WI38 (cell line): ENCODE results near the gene IL1R1.
A peak's percentile ranks its signal among the peaks of the same experiment; 100 is the strongest.

Source experiments
- H3K4me3 ChIP-seq: 2 replicates; pipeline ENCODE4 v1.5.1; 2011; ENCODE audit warnings: low read depth, mild to moderate bottlenecking, control low read depth, low read length
- CTCF ChIP-seq: IDR thresholded peaks from 2 replicates; pipeline ENCODE4 v1.5.1; 2012; ENCODE audit warnings: low read depth, mild to moderate bottlenecking, control low read depth, low read length

Gene IL1R1

GRCh38 chr2:102158011-102158755 lies 15.6 kb downstream of the IL1R1 start:
- no peak overlapping the region for H3K4me3 ChIP-seq

DNA sequence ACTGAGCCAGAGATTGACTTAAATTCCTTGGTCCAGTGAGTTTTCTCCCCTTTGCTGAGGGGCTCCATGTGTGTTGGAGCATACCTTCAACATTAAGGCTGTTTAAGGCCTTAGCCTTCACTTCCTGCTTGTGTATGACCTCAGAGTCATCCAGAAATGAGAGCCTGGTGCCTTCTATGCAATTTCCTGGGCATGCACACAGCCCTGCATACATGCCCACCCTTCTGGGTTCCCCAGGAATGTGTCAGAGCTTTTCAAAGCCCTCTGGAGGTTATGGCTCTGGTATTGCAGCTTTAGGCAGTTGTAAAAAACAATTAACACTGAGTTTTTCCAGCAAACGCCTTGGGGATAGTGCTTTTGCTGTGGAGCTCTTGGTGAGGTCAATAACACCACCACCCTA lies 16.7 kb downstream of the IL1R1 start:
- TF ChIP-seq CTCF: no peak
- H3K4me3 ChIP-seq: no peak overlapping the region

More at GRCh38 chr2:102158011-102158755, 15.6 kb downstream of the IL1R1 start:
- no peak for TF ChIP-seq CTCF

DNA sequence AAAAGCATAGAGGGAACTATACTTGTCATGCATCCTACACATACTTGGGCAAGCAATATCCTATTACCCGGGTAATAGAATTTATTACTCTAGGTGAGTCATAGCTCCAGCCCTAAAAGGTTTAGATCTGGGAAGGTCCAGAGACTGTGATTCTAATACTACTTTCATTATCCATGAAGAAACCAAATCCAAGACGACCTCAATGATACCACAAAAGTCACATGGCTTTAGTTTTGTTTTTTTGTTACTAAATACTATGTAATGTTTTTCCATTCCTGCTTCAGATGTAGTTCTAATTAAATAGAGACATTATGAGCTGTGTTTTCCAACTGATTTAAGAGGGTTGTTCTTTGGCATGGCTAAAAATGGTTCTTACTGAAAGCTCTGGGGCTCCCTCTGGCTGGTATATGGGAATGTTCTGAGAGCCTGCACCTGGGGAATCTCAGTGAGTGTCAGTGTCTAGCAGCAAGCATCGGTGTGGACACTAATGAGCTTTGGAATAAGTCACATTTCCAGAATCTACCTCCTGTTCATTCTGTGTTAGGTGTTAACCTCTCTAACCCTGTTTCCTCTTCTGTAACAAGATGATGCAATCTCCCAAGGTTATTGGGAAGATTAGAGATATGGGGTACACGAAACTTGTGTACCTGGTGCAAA lies 23.8 kb downstream of the IL1R1 start:
- TF ChIP-seq CTCF: peak; percentile 53

GRCh38 chr2:102168026-102168771 lies 25.7 kb downstream of the IL1R1 start:
- TF ChIP-seq CTCF: no peak
- H3K4me3 ChIP-seq: no peak overlapping the region

More for the DNA sequence above, 23.8 kb downstream of the IL1R1 start:
- no peak overlapping the region for H3K4me3 ChIP-seq

DNA sequence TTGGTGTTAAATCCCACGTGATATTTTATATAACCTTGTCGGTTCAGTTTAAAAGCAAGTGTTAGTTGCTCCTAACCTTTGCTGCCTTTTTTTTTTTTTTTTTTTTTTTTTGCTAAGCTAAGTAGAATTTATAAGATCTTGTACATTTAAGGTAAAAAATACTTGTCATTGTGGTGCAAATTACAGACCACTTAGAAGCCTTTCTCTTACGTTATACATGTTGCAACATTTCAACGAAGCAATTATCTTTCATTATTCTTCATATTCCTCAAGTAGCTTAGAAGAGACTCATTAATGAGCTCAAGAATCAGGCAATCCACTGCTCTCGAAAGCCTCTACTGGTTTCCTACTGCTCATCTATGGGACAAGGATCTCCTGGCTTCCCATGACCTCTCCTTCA lies 29.4 kb downstream of the IL1R1 start:
- no peak overlapping the region for H3K4me3 ChIP-seq
- TF ChIP-seq CTCF: no peak

- H3K4me3 ChIP-seq: no peak overlapping the region
- no peak for TF ChIP-seq CTCF
These were observed 30.2 kb downstream of the IL1R1 start for GRCh38 chr2:102172745-102173144.
